Activated naive CD8-positive, alpha-beta T cell (primary cell): ENCODE measurements around the gene FAM227A.
"Not testable (repeated sequence)": the region's sequence is repeated elsewhere in the genome, so short reads cannot be mapped to it uniquely, and the experiment has no call there.

Experiments
- H3K27ac Mint-ChIP-seq: one replicate; pipeline ENCODE4 v1.8.0; 2021; ENCODE audit warnings: mixed read lengths
- H3K27me3 Mint-ChIP-seq: one replicate; pipeline ENCODE4 v1.8.0; 2021; ENCODE audit warnings: mixed read lengths
- H3K36me3 Mint-ChIP-seq: one replicate; pipeline ENCODE4 v1.8.0; 2021; ENCODE audit warnings: mixed read lengths
- H3K4me1 Mint-ChIP-seq: one replicate; pipeline ENCODE4 v1.8.0; 2021; ENCODE audit warnings: low read depth, mixed read lengths
- H3K4me3 Mint-ChIP-seq: one replicate; pipeline ENCODE4 v1.8.0; 2021; ENCODE audit warnings: mild to moderate bottlenecking, mixed read lengths
- H3K9me3 Mint-ChIP-seq: one replicate; pipeline ENCODE4 v1.8.0; 2021; ENCODE audit warnings: low read depth, mixed read lengths

FAM227A gene

DNA sequence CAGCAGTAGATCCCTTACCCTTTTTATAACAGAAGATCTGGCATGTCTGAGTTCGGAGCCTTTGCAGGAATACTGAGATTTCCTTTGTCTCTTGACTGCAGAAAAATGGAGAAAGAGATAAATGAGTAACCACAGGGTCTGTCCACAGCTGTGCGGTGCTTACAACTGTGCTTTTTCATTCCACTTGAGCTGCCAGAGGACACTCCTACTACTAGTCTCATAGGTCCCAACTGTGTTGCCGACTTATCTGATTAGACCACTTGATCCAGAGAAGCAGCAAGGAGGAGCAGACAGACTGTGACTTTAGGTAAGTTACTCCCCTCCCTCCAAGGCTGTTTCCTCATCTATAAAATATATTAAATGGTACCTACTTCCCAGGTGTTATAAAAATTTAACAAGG lies 17.5 kb downstream of the FAM227A start:
- H3K9me3 Mint-ChIP-seq: no peaks in the 10 kb centered on the region
- H3K4me1 Mint-ChIP-seq: no peaks in the 10 kb centered on the region
- H3K27me3 Mint-ChIP-seq: peaks cover 6% of the 10 kb centered on the region
- peaks cover 3% of the 10 kb centered on the region for H3K36me3 Mint-ChIP-seq
- H3K4me3 Mint-ChIP-seq: no peak overlapping the region
- H3K27ac Mint-ChIP-seq: no peak overlapping the region

DNA sequence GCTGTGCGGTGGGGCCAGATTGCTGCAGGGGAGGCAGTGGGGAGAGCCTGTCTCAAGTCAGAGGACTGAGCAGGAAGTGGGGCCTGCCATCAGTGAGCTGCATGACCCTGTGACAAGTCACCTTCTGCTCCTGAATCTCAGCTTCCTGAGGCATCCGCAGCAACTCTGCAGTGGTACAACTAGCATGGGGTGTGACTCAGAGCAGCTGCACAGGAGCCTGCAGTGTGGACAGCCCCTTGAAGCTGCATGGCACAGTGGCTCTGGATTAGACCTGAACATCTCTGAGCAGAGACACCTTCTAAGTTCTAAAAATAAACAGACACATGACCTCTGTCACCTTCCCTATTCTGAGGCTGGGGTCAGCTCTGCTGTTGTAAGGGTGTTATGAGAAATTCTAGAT lies 18.0 kb downstream of the FAM227A start:
- H3K36me3 Mint-ChIP-seq: peaks cover 3% of the 10 kb centered on the region
- no peaks in the 10 kb centered on the region for H3K4me1 Mint-ChIP-seq
- no peak overlapping the region for H3K27ac Mint-ChIP-seq
- H3K27me3 Mint-ChIP-seq: peaks cover 6% of the 10 kb centered on the region
- no peak overlapping the region for H3K4me3 Mint-ChIP-seq
- H3K9me3 Mint-ChIP-seq: no peaks in the 10 kb centered on the region

- Mint-ChIP-seq H3K4me1 (peaks cover 10% of the 10 kb centered on the region), H3K27ac (no peak overlapping the region), H3K9me3 (no peaks in the 10 kb centered on the region), H3K4me3 (no peak overlapping the region), H3K27me3 (no peaks in the 10 kb centered on the region), H3K36me3 (no peaks in the 10 kb centered on the region)
Measured at GRCh38 chr22:38632528-38632927, 23.7 kb downstream of the FAM227A start.

DNA sequence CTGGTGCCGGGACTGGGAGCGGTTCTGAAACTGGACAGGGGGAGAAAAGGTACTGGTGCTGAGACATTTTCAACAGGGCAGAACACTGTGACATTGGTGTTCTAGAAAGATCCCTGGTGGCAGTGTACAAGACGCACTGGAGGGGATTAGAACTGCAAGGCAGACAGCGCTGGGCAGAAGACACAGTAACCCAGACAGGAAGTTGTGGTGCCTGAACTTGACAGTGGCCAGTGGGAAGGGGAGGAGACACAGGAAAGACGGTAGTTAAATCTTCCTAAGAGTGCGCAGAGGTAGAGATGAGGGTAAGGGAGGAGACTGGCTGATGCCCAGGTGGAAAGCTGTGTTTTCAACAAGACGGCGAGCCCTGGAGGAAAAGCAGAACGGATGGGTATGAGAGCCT lies 24.5 kb downstream of the FAM227A start:
- H3K27ac Mint-ChIP-seq: no peak overlapping the region
- H3K9me3 Mint-ChIP-seq: no peaks in the 10 kb centered on the region
- no peak overlapping the region for H3K4me3 Mint-ChIP-seq
- peaks cover 10% of the 10 kb centered on the region for H3K4me1 Mint-ChIP-seq
- H3K36me3 Mint-ChIP-seq: no peaks in the 10 kb centered on the region
- H3K27me3 Mint-ChIP-seq: no peaks in the 10 kb centered on the region

DNA sequence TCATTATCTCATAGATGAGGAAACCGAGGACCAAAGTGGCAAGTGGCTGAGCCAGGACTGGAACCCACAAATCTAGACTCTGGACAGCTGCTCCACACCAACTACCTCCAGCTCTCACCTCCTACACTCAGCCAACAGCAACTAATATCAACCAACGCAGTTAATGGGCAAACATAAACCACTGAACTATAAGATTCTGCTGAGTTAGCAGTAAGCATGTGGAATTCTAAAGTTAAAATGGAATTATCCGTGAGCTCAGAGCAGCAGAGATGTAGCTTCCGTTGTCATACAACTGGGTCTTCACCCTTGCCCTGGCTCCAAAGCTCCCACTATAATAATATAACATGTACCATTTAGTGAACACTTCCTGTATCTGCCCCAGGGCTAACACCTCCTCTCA lies 27.1 kb downstream of the FAM227A start:
- Mint-ChIP-seq H3K27me3 (no peaks in the 10 kb centered on the region), H3K4me3 (no peak overlapping the region), H3K36me3 (no peaks in the 10 kb centered on the region), H3K4me1 (peaks cover 10% of the 10 kb centered on the region), H3K9me3 (no peaks in the 10 kb centered on the region), H3K27ac (no peak overlapping the region)

GRCh38 chr22:38628444-38628843 lies 27.7 kb downstream of the FAM227A start:
- no peaks in the 10 kb centered on the region for H3K36me3 Mint-ChIP-seq
- no peaks in the 10 kb centered on the region for H3K27me3 Mint-ChIP-seq
- H3K27ac Mint-ChIP-seq: no peak overlapping the region
- H3K4me3 Mint-ChIP-seq: no peak overlapping the region
- no peaks in the 10 kb centered on the region for H3K9me3 Mint-ChIP-seq
- H3K4me1 Mint-ChIP-seq: peaks cover 10% of the 10 kb centered on the region

DNA sequence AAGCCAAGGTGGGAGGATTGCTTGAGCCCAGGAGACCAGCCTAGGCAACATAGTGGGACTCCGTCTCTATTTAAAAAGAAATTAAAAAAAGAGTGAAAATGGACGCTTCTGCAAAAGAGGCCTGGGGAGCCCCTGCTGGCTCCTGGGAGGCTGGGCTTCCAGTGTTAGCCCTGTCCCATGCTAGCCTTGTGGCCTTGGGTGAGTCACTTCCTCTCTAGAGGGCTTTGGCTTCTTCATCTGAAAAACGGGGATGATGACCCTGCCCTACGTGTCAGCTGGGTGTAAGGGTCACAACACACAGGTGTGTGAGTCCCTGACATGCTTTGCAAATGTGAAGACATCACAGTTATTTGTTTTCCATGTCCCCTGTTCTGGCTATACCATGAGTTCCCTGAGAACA lies 32.8 kb downstream of the FAM227A start:
- H3K4me3 Mint-ChIP-seq: no peak overlapping the region
- H3K9me3 Mint-ChIP-seq: peaks cover 2% of the 10 kb centered on the region
- peaks cover 2% of the 10 kb centered on the region for H3K36me3 Mint-ChIP-seq
- H3K27ac Mint-ChIP-seq: no peak overlapping the region
- no peaks in the 10 kb centered on the region for H3K4me1 Mint-ChIP-seq
- peaks cover 2% of the 10 kb centered on the region for H3K27me3 Mint-ChIP-seq

DNA sequence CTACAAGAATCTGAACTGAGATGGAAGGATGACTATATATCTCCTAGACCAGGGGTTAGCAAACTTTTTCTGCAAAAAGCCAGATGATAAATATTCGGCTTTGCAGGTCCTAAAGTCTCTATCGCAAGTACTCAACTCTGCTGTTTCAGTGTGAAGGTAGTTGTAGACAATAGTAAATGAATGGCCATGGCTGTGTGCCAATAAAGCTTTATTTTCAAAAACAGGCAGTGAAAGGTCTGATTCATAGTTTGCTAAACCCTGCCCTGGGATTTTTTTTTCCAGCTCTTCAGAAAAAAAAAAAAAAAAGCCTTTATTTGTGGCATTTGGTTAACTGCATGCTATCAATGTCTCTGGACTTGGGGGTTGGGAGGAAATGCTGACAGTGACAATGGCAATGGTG lies 37.5 kb downstream of the FAM227A start:
- Mint-ChIP-seq H3K27me3 (peaks cover 5% of the 10 kb centered on the region), H3K4me3 (no peak overlapping the region), H3K9me3 (peaks cover 7% of the 10 kb centered on the region), H3K27ac (no peak overlapping the region), H3K36me3 (peaks cover 6% of the 10 kb centered on the region), H3K4me1 (no peaks in the 10 kb centered on the region)

DNA sequence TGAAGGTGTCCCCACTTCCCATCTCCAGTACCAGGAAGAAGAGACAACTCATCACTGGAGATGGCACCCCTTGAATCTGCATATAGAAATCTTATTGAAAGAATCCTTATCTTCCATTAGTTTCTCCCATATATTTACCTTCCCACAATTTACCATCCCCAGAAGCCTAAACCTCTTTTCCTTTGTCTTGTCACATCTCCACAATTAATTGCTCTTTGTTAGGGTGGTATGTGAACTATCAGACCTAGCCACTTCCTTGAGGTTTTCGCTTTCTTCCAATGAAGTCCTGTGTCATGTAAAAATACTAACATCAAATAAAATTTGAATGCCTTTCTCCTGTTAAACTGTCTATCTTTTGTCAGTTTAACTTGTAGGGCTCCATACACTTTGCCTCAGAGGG lies 37.9 kb downstream of the FAM227A start:
- Mint-ChIP-seq H3K36me3 (peaks cover 6% of the 10 kb centered on the region), H3K9me3 (peaks cover 7% of the 10 kb centered on the region), H3K27me3 (peaks cover 5% of the 10 kb centered on the region), H3K4me1 (no peaks in the 10 kb centered on the region), H3K4me3 (no peak overlapping the region), H3K27ac (no peak overlapping the region)

DNA sequence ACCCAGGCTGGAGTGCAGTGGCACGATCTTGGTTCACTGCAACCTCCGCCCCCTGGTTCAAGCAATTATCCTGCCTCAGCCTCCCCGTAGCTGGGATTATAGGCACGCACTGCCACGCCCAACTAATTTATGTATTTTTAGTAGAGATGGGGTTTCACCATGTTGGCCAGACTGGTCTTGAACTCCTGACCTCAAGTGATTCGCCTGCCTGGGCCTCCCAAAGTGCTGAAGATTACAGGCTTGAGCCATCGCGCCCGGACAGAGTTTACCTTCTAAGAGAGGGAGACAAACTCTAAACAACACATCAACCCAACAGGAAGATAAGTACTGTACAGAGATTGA lies 41.2 kb downstream of the FAM227A start:
- H3K27ac Mint-ChIP-seq, H3K4me3 Mint-ChIP-seq, H3K36me3 Mint-ChIP-seq, H3K27me3 Mint-ChIP-seq, H3K9me3 Mint-ChIP-seq, H3K4me1 Mint-ChIP-seq: not testable (repeated sequence)

- no peak overlapping the region for H3K4me3 Mint-ChIP-seq
- no peaks in the 10 kb centered on the region for H3K4me1 Mint-ChIP-seq
- peaks cover 7% of the 10 kb centered on the region for H3K9me3 Mint-ChIP-seq
- H3K27ac Mint-ChIP-seq: no peak overlapping the region
- H3K27me3 Mint-ChIP-seq: peaks cover 5% of the 10 kb centered on the region
- H3K36me3 Mint-ChIP-seq: peaks cover 6% of the 10 kb centered on the region
Measured at GRCh38 chr22:38614332-38615063, 41.7 kb downstream of the FAM227A start.

DNA sequence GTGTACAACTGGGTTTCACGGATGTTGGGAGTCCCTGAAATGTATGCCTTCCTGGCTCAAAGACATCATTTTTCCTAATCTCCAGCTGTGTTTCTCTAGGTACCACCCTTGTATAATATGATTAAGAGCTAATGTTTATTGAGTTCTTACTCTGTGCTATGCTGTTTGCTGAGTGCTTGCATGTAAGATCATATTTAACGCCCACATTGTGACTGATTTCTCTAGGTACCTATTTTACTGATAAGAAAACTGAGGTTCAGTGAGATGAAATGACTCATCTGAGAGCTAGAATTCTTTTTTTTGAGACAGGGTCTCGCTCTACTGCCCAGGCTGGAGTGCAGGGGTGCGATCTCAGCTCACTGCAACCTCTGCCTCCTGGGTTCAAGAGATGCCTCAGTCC lies 42.6 kb downstream of the FAM227A start:
- Mint-ChIP-seq H3K36me3 (peaks cover 6% of the 10 kb centered on the region), H3K4me3 (no peak overlapping the region), H3K27me3 (peaks cover 3% of the 10 kb centered on the region), H3K27ac (no peak overlapping the region), H3K4me1 (no peaks in the 10 kb centered on the region), H3K9me3 (peaks cover 7% of the 10 kb centered on the region)

DNA sequence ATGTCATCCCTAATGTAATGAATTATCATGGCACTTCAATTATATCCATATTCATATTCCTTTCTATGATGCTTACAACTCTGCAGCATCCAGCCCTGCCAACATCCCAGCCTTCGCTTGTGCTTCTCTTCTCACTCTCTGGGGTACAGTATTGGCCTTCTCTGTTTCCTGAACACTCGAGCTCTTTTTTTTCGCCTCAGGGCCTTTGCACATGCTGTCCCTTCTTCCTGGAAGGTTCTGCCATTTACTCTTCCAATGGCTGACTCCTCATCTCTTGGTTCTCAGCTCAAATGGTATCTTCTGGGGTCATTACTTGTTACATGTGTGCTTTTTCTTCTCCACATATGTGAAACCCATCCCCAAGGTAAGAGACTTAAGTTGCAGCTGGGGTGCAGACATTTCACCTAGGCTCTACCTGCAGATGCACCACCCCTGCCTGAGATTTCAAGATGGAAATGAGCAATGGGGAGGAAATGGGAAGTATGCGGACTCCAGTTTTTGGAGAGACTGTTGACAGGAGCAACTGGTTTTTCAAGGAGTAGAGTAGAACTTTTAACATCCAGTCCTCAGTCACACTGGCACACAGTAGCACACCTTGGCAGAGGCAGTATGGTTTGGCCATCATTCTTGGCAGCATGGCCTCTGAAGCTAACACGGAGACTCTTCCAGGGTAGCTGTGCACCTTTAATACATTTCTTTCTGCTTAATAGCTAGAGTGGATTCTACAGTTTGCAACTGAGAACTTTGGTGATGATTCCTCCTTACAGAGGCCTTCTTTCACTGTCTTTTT lies 43.8 kb downstream of the FAM227A start:
- Mint-ChIP-seq H3K9me3 (no peaks in the 10 kb centered on the region), H3K4me3 (no peak overlapping the region), H3K36me3 (peaks cover 2% of the 10 kb centered on the region), H3K27ac (no peak overlapping the region), H3K4me1 (no peaks in the 10 kb centered on the region), H3K27me3 (peaks cover 6% of the 10 kb centered on the region)

GRCh38 chr22:38611559-38611958 lies 44.6 kb downstream of the FAM227A start:
- Mint-ChIP-seq H3K4me3 (no peak overlapping the region), H3K4me1 (no peaks in the 10 kb centered on the region), H3K9me3 (no peaks in the 10 kb centered on the region), H3K27ac (no peak overlapping the region), H3K36me3 (no peaks in the 10 kb centered on the region), H3K27me3 (peaks cover 6% of the 10 kb centered on the region)

GRCh38 chr22:38610234-38610633 lies 46.0 kb downstream of the FAM227A start:
- Mint-ChIP-seq H3K36me3 (no peaks in the 10 kb centered on the region), H3K9me3 (no peaks in the 10 kb centered on the region), H3K4me3 (no peak overlapping the region), H3K27ac (no peak overlapping the region), H3K4me1 (no peaks in the 10 kb centered on the region), H3K27me3 (peaks cover 4% of the 10 kb centered on the region)
